IMR-90 (cell line): Measurements from ENCODE around the gene OR7G2. TPM values are rescaled to one million over a fixed set of nuclear protein-coding genes. Genes with fewer than 3 reads are reported as not detected.

Experiments
- ATAC-seq: fragments of 200-7000 bp; cut with Tn5 transposase; 2 replicates; pipeline ENCODE4 v1.9.1; 2020; ENCODE audit warnings: low read depth, mild to moderate bottlenecking, moderate library complexity
- BruUV-seq: library from RNA; stranded (reverse); fragments of 400-500 nt; replicated peaks from 2 replicates; lab custom pipeline; 2021; lab: Mats Ljungman, UMichigan
- CTCF ChIA-PET: fragments of 300-600 bp; formaldehyde crosslinking; extraction: SDS; loops from one replicate; lab custom pipeline; 2021; ENCODE audit warnings: antibody characterized with exemption; lab: Yijun Ruan, JAX
- POLR2A ChIA-PET: fragments of 300-600 bp; sonication (Branson Sonifier 250); formaldehyde crosslinking; loops from one replicate; lab custom pipeline; 2022; ENCODE audit warnings: antibody characterized with exemption; ENCODE audit not compliant: unreplicated experiment; lab: Charles Lee
- DNase-seq: peaks from one replicate; pipeline ENCODE4 v3.0.0; 2013
- H2AFZ ChIP-seq: replicated peaks from 2 replicates; pipeline ENCODE3; 2013; ENCODE audit warnings: low read length, mild to moderate bottlenecking; ENCODE audit not compliant: poor library complexity
- H2AK5ac ChIP-seq: 2 replicates; pipeline ENCODE4 v1.6.1; 2013; ENCODE audit warnings: low read depth, low read length, inconsistent platforms
- H2AK9ac ChIP-seq: replicated peaks from 2 replicates; pipeline ENCODE3; 2013; ENCODE audit warnings: mild to moderate bottlenecking, low read depth, low read length, moderate library complexity; ENCODE audit not compliant: poor library complexity
- H2BK120ac ChIP-seq: 2 replicates; pipeline ENCODE4 v1.6.1; 2013; ENCODE audit warnings: low read depth, low read length, inconsistent platforms
- H2BK15ac ChIP-seq: 3 replicates; pipeline ENCODE4 v1.6.1; 2013; ENCODE audit warnings: low read depth, low read length, inconsistent platforms
- H2BK20ac ChIP-seq: 2 replicates; pipeline ENCODE4 v1.6.1; 2013; ENCODE audit warnings: low read depth, mild to moderate bottlenecking, inconsistent platforms, low read length, moderate library complexity
- H2BK5ac ChIP-seq: 2 replicates; pipeline ENCODE4 v1.6.1; 2013; ENCODE audit warnings: mild to moderate bottlenecking, low read depth, low read length, inconsistent platforms; ENCODE audit not compliant: poor library complexity, severe bottlenecking
- H3K14ac ChIP-seq: replicated peaks from 2 replicates; pipeline ENCODE4 v1.6.1; 2013; ENCODE audit warnings: low read depth, low read length, inconsistent platforms
- H3K18ac ChIP-seq: 2 replicates; pipeline ENCODE4 v1.6.1; 2013; ENCODE audit warnings: low read depth, low read length, control low read depth
- H3K23ac ChIP-seq: 2 replicates; pipeline ENCODE4 v1.6.1; 2013; ENCODE audit warnings: low read depth, low read length, inconsistent platforms
- H3K27ac ChIP-seq: 2 replicates; pipeline ENCODE4 v1.5.1; 2013; ENCODE audit warnings: mild to moderate bottlenecking, control low read depth, low read length; ENCODE audit not compliant: insufficient read depth
- H3K27me3 ChIP-seq: 2 replicates; pipeline ENCODE4 v1.6.1; 2013; ENCODE audit warnings: low read length; ENCODE audit not compliant: control insufficient read depth, insufficient read depth
- H3K36me3 ChIP-seq: 2 replicates; pipeline ENCODE4 v1.6.1; 2013; ENCODE audit warnings: low read length, mixed read lengths; ENCODE audit not compliant: control insufficient read depth, insufficient read depth
- H3K4ac ChIP-seq: 2 replicates; pipeline ENCODE4 v1.6.1; 2013; ENCODE audit warnings: low read depth, low read length, inconsistent platforms
- H3K4me1 ChIP-seq: 2 replicates; pipeline ENCODE4 v1.6.1; 2013; ENCODE audit warnings: low read length, mixed read lengths; ENCODE audit not compliant: control insufficient read depth, insufficient read depth
- H3K4me2 ChIP-seq: 2 replicates; pipeline ENCODE4 v1.6.1; 2013; ENCODE audit warnings: low read depth, mild to moderate bottlenecking, control low read depth, low read length, moderate library complexity
- H3K4me3 ChIP-seq: 2 replicates; pipeline ENCODE4 v1.5.1; 2013; ENCODE audit warnings: low read depth, mild to moderate bottlenecking, control low read depth, low read length, moderate library complexity; ENCODE audit not compliant: insufficient read depth
- H3K56ac ChIP-seq: 2 replicates; pipeline ENCODE4 v1.6.1; 2013; ENCODE audit warnings: low read length, inconsistent platforms; ENCODE audit not compliant: insufficient read depth; ENCODE audit errors: extremely low read depth
- H3K79me1 ChIP-seq, 2 experiments: 2 replicates each; pipeline ENCODE4 v1.6.1; 2013; ENCODE audit warnings: low read length in 2 of 2, inconsistent platforms in 1 of 2, low read depth in 1 of 2
- H3K9ac ChIP-seq: 2 replicates; pipeline ENCODE4 v1.6.1; 2013; ENCODE audit warnings: low read depth, low read length, control low read depth
- H3K9me1 ChIP-seq: 2 replicates; pipeline ENCODE4 v1.6.1; 2013; ENCODE audit warnings: low read length, inconsistent platforms; ENCODE audit not compliant: insufficient read depth
- H3K9me3 ChIP-seq: 2 replicates; pipeline ENCODE4 v1.6.1; 2013; ENCODE audit warnings: low read length; ENCODE audit not compliant: control insufficient read depth, insufficient read depth
- H4K20me1 ChIP-seq: 2 replicates; pipeline ENCODE4 v1.6.1; 2013; ENCODE audit warnings: low read length, inconsistent platforms; ENCODE audit not compliant: insufficient read depth
- H4K5ac ChIP-seq: 2 replicates; pipeline ENCODE4 v1.6.1; 2013; ENCODE audit warnings: mild to moderate bottlenecking, low read depth, low read length, control low read depth
- H4K8ac ChIP-seq, 2 experiments: 2 replicates each; pipeline ENCODE4 v1.6.1; 2013; ENCODE audit warnings: low read depth in 2 of 2, low read length in 2 of 2, control low read depth in 1 of 2, inconsistent platforms in 1 of 2
- H4K91ac ChIP-seq: 2 replicates; pipeline ENCODE4 v1.6.1; 2013; ENCODE audit warnings: low read depth, low read length, inconsistent platforms; ENCODE audit not compliant: insufficient read depth
- MXI1 ChIP-seq: IDR thresholded peaks from 2 replicates; pipeline ENCODE4 v1.6.1; 2012; ENCODE audit warnings: low read depth, mild to moderate bottlenecking, low read length, moderate library complexity, borderline replicate concordance
- NFE2L2 ChIP-seq: fragments of 150-350 bp; IDR thresholded peaks from 2 replicates; pipeline ENCODE4 v1.6.1; 2016; ENCODE audit warnings: low read depth, mild to moderate bottlenecking, low read length
- RFX5 ChIP-seq: IDR thresholded peaks from 2 replicates; pipeline ENCODE4 v1.8.0; 2012; ENCODE audit warnings: low read depth, mild to moderate bottlenecking, low read length, moderate library complexity
- WGBS, 2 experiments: methylation state at CpG; one replicate each; pipeline versions ENCODE4 v1.1.5 to v1.1.7; 2013; ENCODE audit warnings: missing lambda C conversion rate in 2 of 2; ENCODE audit not compliant: insufficient read length in 1 of 2; ENCODE audit errors: extremely low coverage in 2 of 2; 5-methylcytosine and 5-hydroxymethylcytosine counted together
- dilution Hi-C: fragments of 300-500 bp; cut with HindIII; formaldehyde crosslinking; loops from one replicate; pipeline ENCODE4 v1.14.3; 2018; ENCODE audit warnings: low sequenced_read_pairs; ENCODE audit not compliant: unreplicated experiment
- in situ Hi-C: fragments of 300-500 bp; cut with MboI; formaldehyde crosslinking; loops from 3 replicates; pipeline ENCODE4 v1.14.3; 2019; ENCODE audit warnings: low sequenced_read_pairs, inconsistent platforms, mixed read lengths
- intact Hi-C: fragments of 100-400 bp; cut with micrococcal nuclease; formaldehyde crosslinking; loops from 2 replicates; pipeline ENCODE4 v1.10.0; 2022
- polyA plus RNA-seq, 3 experiments: library from polyadenylated mRNA; depleted of rRNA; stranded (reverse); fragments of >200 nt; gene quantifications; 2 replicates each; pipeline ENCODE4 v1.2.3, GENCODE V29; 2012; ENCODE audit warnings: low replicate concordance in 1 of 3
- total RNA-seq: library from RNA; depleted of rRNA; stranded (reverse); fragments of >200 nt; gene quantifications from 2 replicates; pipeline ENCODE4 v1.2.3, GENCODE V29; 2012
- TF ChIP-seq, protein P1 (sequence below): fragments of 150-350 bp; IDR thresholded peaks from 2 replicates; pipeline ENCODE4 v1.6.1; 2016; ENCODE audit warnings: low read depth, mild to moderate bottlenecking, low read length, moderate library complexity, borderline replicate concordance
- TF ChIP-seq, protein P2 (sequence below): conservative IDR thresholded peaks from 2 replicates; pipeline ENCODE4 v1.5.1; 2012; ENCODE audit warnings: mild to moderate bottlenecking, low read depth, low read length, improper control_type of control experiment
- TF ChIP-seq, protein P3 (sequence below): fragments of 150-350 bp; IDR thresholded peaks from 2 replicates; pipeline ENCODE4 v1.6.1; 2017; ENCODE audit warnings: mild to moderate bottlenecking, antibody characterized with exemption, low read length, low read depth

OR7G2 gene
- total and polyA plus RNA-seq, 2 of the 4 experiments (the other 2 are of a cell fraction): not detected

DNA sequence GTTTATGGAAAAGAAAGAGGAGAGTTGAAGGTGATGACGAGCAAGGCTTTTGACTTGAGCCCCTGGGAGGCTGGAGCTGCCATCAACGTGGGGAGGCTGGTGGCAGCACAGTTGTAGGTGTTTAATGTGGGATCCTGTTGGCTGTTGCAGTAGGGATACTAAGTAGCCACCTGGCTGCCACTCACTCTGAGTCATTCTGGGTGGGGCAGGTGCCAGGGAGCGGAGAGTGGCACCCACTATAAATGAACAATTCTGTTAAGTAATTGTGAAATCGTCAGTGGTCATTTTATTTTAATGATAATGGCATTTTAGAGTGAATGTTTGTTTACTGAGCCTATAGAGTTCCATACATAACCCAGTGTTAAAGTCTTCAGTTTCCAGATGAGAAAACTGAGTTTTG lies 42.7 kb upstream of the OR7G2 start:
- Histone ChIP-seq H3K27me3 (no peaks in the 10 kb centered on the region), H3K14ac (no peak overlapping the region), H2BK15ac (no peak overlapping the region), H2AK5ac (no peak overlapping the region), H3K9me3 (peaks cover 49% of the 10 kb centered on the region), H3K23ac (no peak overlapping the region), H4K5ac (no peak overlapping the region), H3K4me1 (no peaks in the 10 kb centered on the region), H3K4me3 (no peak overlapping the region), H3K9me1 (no peaks in the 10 kb centered on the region), H3K4me2 (no peak overlapping the region), H2AK9ac (no peak overlapping the region), H2AFZ (no peak overlapping the region), H3K18ac (no peak overlapping the region), H2BK120ac (no peak overlapping the region), H3K56ac (no peak overlapping the region), H4K20me1 (peaks cover 21% of the 10 kb centered on the region), H3K36me3 (peaks cover 34% of the 10 kb centered on the region), H4K8ac (no peak overlapping the region), H3K4ac (no peak overlapping the region), H3K79me1 (peaks cover 12 to 18% of the 10 kb centered on the region in 2 experiments), H3K9ac (no peak overlapping the region), H3K27ac (no peak overlapping the region), H2BK20ac (no peak overlapping the region), H2BK5ac (no peak overlapping the region), H4K91ac (no peak overlapping the region)
- ATAC-seq (no peak), DNase-seq (no peak)
- intact Hi-C loops: no loop called here
- TF ChIP-seq NFE2L2: no peak
- no peak for TF ChIP-seq RFX5
- TF ChIP-seq MXI1: no peak
- TF ChIP-seq, protein P1, sequence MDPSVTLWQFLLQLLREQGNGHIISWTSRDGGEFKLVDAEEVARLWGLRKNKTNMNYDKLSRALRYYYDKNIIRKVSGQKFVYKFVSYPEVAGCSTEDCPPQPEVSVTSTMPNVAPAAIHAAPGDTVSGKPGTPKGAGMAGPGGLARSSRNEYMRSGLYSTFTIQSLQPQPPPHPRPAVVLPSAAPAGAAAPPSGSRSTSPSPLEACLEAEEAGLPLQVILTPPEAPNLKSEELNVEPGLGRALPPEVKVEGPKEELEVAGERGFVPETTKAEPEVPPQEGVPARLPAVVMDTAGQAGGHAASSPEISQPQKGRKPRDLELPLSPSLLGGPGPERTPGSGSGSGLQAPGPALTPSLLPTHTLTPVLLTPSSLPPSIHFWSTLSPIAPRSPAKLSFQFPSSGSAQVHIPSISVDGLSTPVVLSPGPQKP: no peak
- TF ChIP-seq, protein P2, sequence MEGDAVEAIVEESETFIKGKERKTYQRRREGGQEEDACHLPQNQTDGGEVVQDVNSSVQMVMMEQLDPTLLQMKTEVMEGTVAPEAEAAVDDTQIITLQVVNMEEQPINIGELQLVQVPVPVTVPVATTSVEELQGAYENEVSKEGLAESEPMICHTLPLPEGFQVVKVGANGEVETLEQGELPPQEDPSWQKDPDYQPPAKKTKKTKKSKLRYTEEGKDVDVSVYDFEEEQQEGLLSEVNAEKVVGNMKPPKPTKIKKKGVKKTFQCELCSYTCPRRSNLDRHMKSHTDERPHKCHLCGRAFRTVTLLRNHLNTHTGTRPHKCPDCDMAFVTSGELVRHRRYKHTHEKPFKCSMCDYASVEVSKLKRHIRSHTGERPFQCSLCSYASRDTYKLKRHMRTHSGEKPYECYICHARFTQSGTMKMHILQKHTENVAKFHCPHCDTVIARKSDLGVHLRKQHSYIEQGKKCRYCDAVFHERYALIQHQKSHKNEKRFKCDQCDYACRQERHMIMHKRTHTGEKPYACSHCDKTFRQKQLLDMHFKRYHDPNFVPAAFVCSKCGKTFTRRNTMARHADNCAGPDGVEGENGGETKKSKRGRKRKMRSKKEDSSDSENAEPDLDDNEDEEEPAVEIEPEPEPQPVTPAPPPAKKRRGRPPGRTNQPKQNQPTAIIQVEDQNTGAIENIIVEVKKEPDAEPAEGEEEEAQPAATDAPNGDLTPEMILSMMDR: no peak
- TF ChIP-seq, protein P3, sequence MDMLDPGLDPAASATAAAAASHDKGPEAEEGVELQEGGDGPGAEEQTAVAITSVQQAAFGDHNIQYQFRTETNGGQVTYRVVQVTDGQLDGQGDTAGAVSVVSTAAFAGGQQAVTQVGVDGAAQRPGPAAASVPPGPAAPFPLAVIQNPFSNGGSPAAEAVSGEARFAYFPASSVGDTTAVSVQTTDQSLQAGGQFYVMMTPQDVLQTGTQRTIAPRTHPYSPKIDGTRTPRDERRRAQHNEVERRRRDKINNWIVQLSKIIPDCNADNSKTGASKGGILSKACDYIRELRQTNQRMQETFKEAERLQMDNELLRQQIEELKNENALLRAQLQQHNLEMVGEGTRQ: no peak
- BruUV-seq: no TSS peak
- in situ Hi-C loops: loop anchor here (25.0 kb wide), 1 partner anchor 912 kb away; no protein-coding TSS in a partner anchor
- dilution Hi-C loops: no loop called here
- ChIA-PET CTCF (no interaction called here), POLR2A (no interaction called here)
- WGBS, 2 experiments: 100% methylated on average over 1 of the region's 4 CpGs; no CpG with 5 or more reads in 1 of the 2 experiments
